Erythroblast (primary cell): ENCODE measurements around the gene SLC4A1AP.

Source experiments
- GATA1 ChIP-seq: IDR thresholded peaks from 2 replicates; pipeline ENCODE4 v1.6.1; 2011; ENCODE audit warnings: low read depth, mild to moderate bottlenecking, control low read depth, low read length, moderate library complexity
- POLR2A ChIP-seq: IDR thresholded peaks from 2 replicates; pipeline ENCODE4 v1.6.1; 2011; ENCODE audit warnings: mild to moderate bottlenecking, low read length

DNA sequence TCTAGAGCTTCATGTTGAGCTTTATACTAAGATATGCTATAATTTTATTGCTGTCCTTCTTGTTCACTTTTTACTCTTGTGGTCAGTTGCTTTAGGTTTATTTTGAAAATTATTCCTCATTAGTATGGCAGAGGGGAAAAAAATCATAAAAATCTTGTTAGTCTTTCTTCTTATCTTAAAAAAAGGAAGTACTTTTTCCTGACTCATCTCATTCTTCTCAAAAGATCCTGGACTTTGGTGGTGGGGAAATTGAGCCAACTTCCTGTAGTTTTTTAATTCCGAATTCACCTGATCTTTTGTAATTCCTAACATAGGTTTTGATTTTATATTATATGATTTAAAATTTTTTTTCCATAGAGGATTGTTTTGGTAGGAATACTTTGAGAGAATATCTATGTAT, 3.8 kb downstream of the SLC4A1AP start:
- TF ChIP-seq POLR2A, result no peak
- TF ChIP-seq GATA1, result no peak
